Gastrocnemius medialis (tissue), 4 donors: ENCODE measurements around the gene SUSD4. TPM values are rescaled to one million over a fixed set of nuclear protein-coding genes. Genes with fewer than 3 reads are reported as not detected.

ENCODE experiments used
- ATAC-seq, 2 donors: fragments of 150-250 bp; one replicate each; pipeline ENCODE4 v1.9.1; 2016
- DNase-seq, 2 donors: peaks; one replicate each; pipeline ENCODE4 v3.0.0-alpha.2; 2019
- H3K27ac ChIP-seq, 4 donors: fragments of 200-600 bp; sonication (generic); 1 replicate in 1 of 4; 2 replicates in 3 of 4; pipeline ENCODE4 v1.5.1; 2016 to 2018; ENCODE audit warnings: mild to moderate bottlenecking in 2 of 4, moderate library complexity in 1 of 4
- H3K27me3 ChIP-seq, 3 donors: fragments of 200-600 bp; sonication (generic) in 2 of 3; 1 replicate in 1 of 3; 2 replicates in 2 of 3; pipeline versions ENCODE4 v1.5.1 to v1.6.0; 2016 to 2019; ENCODE audit warnings: mild to moderate bottlenecking in 1 of 3, moderate library complexity in 1 of 3
- H3K36me3 ChIP-seq, 2 donors: fragments of 200-600 bp; sonication (generic) in 1 of 2; one replicate each; pipeline ENCODE4 v1.5.1; 2017 to 2018
- H3K4me1 ChIP-seq, 2 donors: fragments of 200-600 bp; sonication (generic) in 1 of 2; one replicate each; pipeline ENCODE4 v1.5.1; 2016 to 2017; ENCODE audit warnings: mild to moderate bottlenecking in 2 of 2
- H3K4me3 ChIP-seq, 4 donors: fragments of 200-600 bp; sonication (generic) in 3 of 4; 1 replicate in 1 of 4; 2 replicates in 3 of 4; pipeline ENCODE4 v1.5.1; 2016 to 2019; ENCODE audit warnings: mild to moderate bottlenecking in 2 of 4
- H3K9me3 ChIP-seq, 3 donors: fragments of 200-600 bp; sonication (generic) in 2 of 3; 1 replicate in 1 of 3; 2 replicates in 2 of 3; pipeline ENCODE4 v1.5.1; 2016 to 2019
- POLR2A ChIP-seq, 2 donors: fragments of 450-650 bp; IDR thresholded peaks; one replicate each; pipeline ENCODE4 v1.6.1; 2017; ENCODE audit warnings: antibody characterized with exemption in 2 of 2, mild to moderate bottlenecking in 2 of 2, moderate library complexity in 2 of 2
- in situ Hi-C, 4 donors: fragments of 200-750 bp; cut with MboI; loops; one replicate each; pipeline versions ENCODE4 v1.15.0 to v1.8.0; 2017; ENCODE audit warnings: low sequenced_read_pairs in 4 of 4
- intact Hi-C: fragments of 100-400 bp; cut with DNase I; formaldehyde crosslinking; loops from one replicate; pipeline ENCODE4 v1.15.1; 2023; ENCODE audit warnings: low total_unique reads
- total RNA-seq, 4 donors: library from RNA; depleted of rRNA; stranded (reverse); fragments of >200 nt; gene quantifications; one replicate each; pipeline versions ENCODE4 v1.1.0 to v1.2.3, GENCODE V29; 2016
- TF ChIP-seq, protein P1 (sequence below), 5 experiments: fragments of 450-650 bp in 3 of 5; fragments of 200-600 bp in 2 of 5; sonication (generic) in 2 of 5; IDR thresholded peaks in 4 of 5; conservative IDR thresholded peaks in 1 of 5; 1 replicate in 4 of 5; 2 replicates in 1 of 5; pipeline ENCODE4 v1.5.1; 2016 to 2019; ENCODE audit warnings: antibody characterized with exemption in 5 of 5, mild to moderate bottlenecking in 3 of 5, moderate library complexity in 3 of 5

The SUSD4 gene
- total RNA-seq, 4 donors from 2014 or later, result 1.2 to 4.0 (median 3.3) TPM; not detected in 1

DNA sequence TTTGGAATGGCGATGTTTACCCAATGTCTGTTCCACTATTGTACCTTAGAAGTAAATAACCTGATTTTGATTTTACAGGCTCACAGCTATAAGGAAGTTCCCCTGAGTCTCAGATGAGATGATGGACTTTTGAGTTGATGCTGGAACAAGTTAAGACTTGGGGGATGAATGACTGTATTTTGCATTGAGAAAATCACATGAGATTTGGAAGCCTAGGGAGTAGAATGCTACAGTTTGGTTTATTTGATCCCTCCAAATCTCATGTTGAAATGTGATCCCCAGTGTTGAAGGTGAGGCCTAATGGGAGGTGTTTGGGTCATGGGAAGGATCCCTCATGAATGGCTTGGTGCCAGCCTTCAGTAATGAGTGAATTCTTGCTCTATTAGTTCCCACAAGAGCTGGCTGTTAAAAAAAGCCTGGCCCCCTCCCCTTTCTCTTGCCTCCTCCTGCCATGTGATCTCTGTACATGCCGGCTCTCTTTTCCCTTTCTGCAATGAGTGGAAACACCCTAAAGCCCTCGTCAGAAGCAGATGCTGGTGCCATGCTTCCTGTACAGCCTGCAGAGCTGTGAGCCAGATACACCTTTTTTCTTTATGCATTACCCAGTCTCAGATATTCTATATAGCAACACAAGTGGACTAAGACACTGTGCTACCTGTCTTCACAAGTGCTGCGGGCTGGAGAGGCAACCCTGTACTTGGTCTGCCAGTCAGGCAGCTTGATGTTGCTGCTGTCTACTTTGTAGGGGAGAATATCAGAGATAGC is 143.9 kb downstream of the SUSD4 start:
- ATAC-seq (no peak), DNase-seq (no peak)
- H3K27me3 ChIP-seq, result no peaks in the 10 kb centered on the region
- in situ Hi-C loops (no loop called here), intact Hi-C loops (no loop called here)
- H3K36me3 ChIP-seq, result no peaks in the 10 kb centered on the region
- H3K27ac ChIP-seq, result no peak overlapping the region
- no peaks in the 10 kb centered on the region for H3K4me1 ChIP-seq
- H3K4me3 ChIP-seq, result no peak overlapping the region
- TF ChIP-seq, protein P1, sequence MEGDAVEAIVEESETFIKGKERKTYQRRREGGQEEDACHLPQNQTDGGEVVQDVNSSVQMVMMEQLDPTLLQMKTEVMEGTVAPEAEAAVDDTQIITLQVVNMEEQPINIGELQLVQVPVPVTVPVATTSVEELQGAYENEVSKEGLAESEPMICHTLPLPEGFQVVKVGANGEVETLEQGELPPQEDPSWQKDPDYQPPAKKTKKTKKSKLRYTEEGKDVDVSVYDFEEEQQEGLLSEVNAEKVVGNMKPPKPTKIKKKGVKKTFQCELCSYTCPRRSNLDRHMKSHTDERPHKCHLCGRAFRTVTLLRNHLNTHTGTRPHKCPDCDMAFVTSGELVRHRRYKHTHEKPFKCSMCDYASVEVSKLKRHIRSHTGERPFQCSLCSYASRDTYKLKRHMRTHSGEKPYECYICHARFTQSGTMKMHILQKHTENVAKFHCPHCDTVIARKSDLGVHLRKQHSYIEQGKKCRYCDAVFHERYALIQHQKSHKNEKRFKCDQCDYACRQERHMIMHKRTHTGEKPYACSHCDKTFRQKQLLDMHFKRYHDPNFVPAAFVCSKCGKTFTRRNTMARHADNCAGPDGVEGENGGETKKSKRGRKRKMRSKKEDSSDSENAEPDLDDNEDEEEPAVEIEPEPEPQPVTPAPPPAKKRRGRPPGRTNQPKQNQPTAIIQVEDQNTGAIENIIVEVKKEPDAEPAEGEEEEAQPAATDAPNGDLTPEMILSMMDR (IDR thresholded peaks at IDR 0.05 in 4 of 5, conservative IDR thresholded peaks at IDR 0.05 in 1 of 5), result no peak
- no peak for TF ChIP-seq POLR2A (IDR thresholded peaks at IDR 0.05)
- no peaks in the 10 kb centered on the region for H3K9me3 ChIP-seq

DNA sequence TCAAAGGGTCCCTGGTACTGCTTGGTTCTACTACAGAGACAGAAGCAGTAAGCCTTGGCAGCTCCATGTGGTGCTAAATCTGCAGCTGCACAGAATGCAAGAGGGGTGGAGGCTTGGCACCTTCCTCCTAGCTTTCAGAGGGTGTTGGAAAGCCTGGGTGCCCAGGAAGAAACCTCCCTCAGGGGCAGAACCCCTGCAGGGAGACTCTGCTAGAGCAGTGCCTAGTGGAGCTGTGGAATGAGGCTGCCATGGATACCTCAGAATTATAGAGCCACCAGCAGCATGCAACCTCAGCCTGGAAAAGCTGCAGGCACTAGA is 144.7 kb downstream of the SUSD4 start:
- Histone ChIP-seq H3K9me3 (no peaks in the 10 kb centered on the region), H3K27me3 (no peaks in the 10 kb centered on the region), H3K36me3 (no peaks in the 10 kb centered on the region), H3K27ac (no peak overlapping the region), H3K4me1 (no peaks in the 10 kb centered on the region), H3K4me3 (no peak overlapping the region)
- TF ChIP-seq, protein P1 (IDR thresholded peaks at IDR 0.05 in 4 of 5, conservative IDR thresholded peaks at IDR 0.05 in 1 of 5), result no peak
- TF ChIP-seq POLR2A (IDR thresholded peaks at IDR 0.05), result no peak
- DNase-seq (no peak), ATAC-seq (no peak)
- intact Hi-C loops (no loop called here), in situ Hi-C loops (no loop called here)

DNA sequence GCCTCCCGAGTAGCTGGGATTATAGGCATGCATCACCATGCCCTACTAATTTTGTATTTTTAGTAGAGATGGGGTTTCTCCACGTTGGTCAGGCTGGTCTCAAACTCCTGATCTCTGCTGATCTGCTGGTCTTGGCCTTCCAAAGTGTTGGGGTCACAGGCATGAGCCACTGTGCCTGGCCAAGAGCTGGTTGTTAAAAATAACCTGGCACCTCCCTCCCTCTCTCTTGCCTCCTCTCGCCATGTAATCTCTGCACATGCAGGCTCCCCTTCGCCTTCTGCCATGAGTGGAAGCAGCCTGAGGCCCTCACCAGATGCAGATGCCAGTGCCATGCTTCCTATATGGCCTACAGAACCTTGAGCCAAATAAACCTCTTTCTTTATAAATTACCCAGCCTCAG is 146.2 kb downstream of the SUSD4 start:
- Histone ChIP-seq H3K4me3 (no peak overlapping the region), H3K36me3 (no peaks in the 10 kb centered on the region), H3K27me3 (no peaks in the 10 kb centered on the region), H3K4me1 (no peaks in the 10 kb centered on the region), H3K9me3 (no peaks in the 10 kb centered on the region), H3K27ac (no peak overlapping the region)
- in situ Hi-C loops, result no loop called here
- DNase-seq (no peak), ATAC-seq (no peak)
- no peak for TF ChIP-seq POLR2A (IDR thresholded peaks at IDR 0.05)
- TF ChIP-seq, protein P1 (IDR thresholded peaks at IDR 0.05 in 4 of 5, conservative IDR thresholded peaks at IDR 0.05 in 1 of 5), result no peak
- intact Hi-C loops, result no loop called here

DNA sequence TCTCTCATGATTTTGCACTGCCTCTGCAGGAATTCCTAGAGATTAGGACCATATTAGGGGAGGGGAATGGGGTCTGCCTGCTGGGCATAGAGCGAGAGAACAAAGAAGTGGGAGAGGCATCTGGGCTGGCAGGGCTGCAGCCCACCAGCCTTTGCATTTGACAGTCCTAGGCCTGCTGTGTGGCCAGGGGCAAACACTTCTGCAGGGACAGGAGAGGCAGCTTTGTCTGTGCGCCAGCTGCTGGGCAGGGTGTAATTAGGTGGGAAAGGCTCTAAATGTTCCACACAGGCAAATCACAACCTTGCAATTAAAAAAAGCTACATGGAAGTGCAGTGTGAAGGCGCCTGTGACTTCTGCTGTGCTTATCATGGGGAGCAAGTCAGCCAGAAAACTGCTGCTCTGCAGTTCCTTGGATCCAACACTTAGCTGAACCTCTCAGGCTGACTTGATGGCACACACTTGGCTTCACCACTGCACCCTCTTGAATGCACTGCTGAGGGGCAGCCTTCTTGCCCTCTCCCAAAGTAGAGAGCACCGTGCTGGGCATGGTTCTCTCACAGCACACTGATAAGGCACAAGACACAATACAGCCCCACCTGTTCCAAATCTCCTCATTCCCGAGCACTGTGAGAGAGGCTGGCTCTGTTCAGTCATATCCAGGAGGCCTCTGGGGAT is 147.3 kb downstream of the SUSD4 start:
- Histone ChIP-seq H3K27ac (no peak overlapping the region), H3K27me3 (no peaks in the 10 kb centered on the region), H3K4me1 (no peaks in the 10 kb centered on the region), H3K36me3 (no peaks in the 10 kb centered on the region), H3K9me3 (no peaks in the 10 kb centered on the region), H3K4me3 (no peak overlapping the region)
- in situ Hi-C loops (no loop called here), intact Hi-C loops (no loop called here)
- TF ChIP-seq, protein P1 (IDR thresholded peaks at IDR 0.05 in 4 of 5, conservative IDR thresholded peaks at IDR 0.05 in 1 of 5), result no peak
- no peak for TF ChIP-seq POLR2A (IDR thresholded peaks at IDR 0.05)
- DNase-seq, result no peak
- ATAC-seq, result no peak
